ENCODE results near the gene DMTF1.
"Not testable (repeated sequence)": the region's sequence is repeated elsewhere in the genome, so short reads cannot be mapped to it uniquely, and the experiment has no call there.

GRCh38 chr7:87113904-87114303 is 38.3 kb upstream of the DMTF1 start:
- not testable (repeated sequence) for TF ChIP-seq CTCF, POLR2A (IDR thresholded peaks at IDR 0.05)
